GM12874 (cell line): ENCODE data around the gene DNAJC13.

ENCODE experiments used
- CTCF ChIP-seq: IDR thresholded peaks from 2 replicates; pipeline ENCODE4 v1.5.1; 2011; ENCODE audit warnings: low read depth, mild to moderate bottlenecking, control low read depth, low read length, moderate library complexity; ENCODE audit not compliant: insufficient read depth

Gene DNAJC13

GRCh38 chr3:132537297-132537696 is 120.0 kb downstream of the DNAJC13 start:
- TF ChIP-seq CTCF: no peak

DNA sequence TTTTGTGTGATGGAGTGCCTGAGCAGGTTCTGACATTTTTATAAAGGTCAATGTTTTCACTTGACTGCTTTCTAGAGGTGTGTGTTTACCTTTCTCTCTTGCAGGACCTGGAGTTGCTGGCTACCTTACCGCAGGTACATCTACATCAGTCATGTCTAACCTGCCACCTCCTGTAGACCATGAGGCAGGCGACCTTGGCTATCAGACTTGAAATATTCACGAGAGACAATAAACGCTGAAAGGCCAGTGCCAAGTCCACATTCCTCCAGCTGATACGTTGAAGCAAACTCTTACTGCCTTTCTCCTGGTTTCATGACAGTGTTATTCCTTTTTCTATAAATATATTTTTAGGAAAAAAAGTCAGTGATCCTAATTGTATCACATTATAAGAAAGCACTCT is 120.8 kb downstream of the DNAJC13 start:
- no peak for TF ChIP-seq CTCF

GRCh38 chr3:132539681-132540080 is 122.4 kb downstream of the DNAJC13 start:
- no peak for TF ChIP-seq CTCF

DNA sequence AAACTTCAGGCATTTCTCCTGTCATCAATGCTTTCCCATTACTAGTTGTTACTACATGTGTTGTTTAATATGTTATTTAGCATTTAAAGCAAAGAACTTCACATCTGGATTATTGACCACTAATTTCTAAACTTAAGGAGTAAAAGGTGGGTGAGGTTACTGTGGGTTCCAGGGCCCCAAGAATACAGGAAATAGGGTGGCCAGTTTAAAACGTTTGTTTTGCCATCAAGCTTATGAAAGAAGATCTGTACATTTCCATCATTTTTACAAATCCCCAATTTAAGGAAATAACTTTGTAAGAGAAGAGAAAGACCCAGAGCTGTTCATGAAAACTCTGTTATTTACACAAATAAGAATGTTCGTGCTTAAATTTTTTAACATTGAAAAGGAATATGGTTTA is 125.3 kb downstream of the DNAJC13 start:
- no peak for TF ChIP-seq CTCF

DNA sequence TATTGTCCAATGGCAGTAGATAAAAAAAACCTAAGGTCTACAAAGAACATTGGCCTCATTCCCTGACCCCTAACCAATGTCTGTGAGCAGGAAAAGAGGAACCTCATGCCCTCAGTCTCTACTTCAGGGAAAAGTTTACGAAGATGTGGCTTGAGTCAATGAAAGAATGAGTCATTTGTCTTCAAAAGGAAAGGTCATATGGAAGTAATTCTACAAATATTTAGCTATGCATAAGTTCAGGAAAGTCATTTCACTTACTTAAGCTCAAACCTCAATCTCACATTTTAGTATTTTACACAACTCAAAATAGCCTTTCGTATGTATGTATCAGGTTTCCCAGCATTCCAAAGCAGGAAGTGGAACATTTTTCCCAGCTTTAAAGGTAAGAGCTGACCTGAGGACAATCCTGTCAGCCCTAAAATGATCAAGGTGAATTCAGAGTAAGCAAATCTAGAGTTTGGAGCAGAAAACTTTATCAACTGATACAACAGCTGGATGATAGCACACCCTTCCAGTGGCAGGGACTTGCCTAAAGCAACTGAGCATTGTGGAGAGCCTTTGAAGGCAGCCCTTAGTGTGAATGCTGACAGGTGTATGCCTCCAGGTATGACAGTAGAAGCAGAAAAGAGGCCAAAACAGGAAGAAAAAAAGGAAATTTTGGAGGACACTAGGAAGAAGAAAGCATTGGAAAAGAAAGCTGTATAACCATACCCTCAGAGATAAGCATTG is 125.9 kb downstream of the DNAJC13 start:
- no peak for TF ChIP-seq CTCF

- no peak for TF ChIP-seq CTCF
Measured at GRCh38 chr3:132544130-132544529, 126.8 kb downstream of the DNAJC13 start.

GRCh38 chr3:132545471-132545870 is 128.2 kb downstream of the DNAJC13 start:
- no peak for TF ChIP-seq CTCF
